ENCODE results near the gene TMEM203.

TMEM203 gene

GRCh38 chr9:137233143-137233980, 27.9 kb upstream of the TMEM203 start:
- no peak for TF ChIP-seq ZFX (IDR thresholded peaks at IDR 0.05; ENCODE audit: borderline replicate concordance)
- no peak for TF ChIP-seq CTCF (IDR thresholded peaks at IDR 0.05)
- no peak overlapping the region for H3K27ac ChIP-seq

DNA sequence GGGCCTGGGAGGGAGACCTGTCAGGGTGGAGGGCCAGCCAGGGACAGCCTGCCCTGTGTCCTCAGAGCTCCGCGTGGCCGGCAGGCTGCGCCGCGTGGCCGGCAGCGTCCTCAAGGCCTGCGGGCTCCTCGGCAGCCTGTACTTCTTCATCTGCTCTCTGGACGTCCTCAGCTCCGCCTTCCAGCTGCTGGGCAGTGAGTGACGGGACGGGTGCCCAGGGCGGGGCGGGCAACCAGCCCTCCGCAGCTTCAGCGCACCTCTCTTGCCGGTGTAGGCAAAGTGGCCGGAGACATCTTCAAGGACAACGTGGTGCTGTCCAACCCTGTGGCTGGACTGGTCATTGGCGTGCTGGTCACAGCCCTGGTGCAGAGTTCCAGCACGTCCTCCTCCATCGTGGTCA, 27.1 kb upstream of the TMEM203 start:
- TF ChIP-seq CTCF (IDR thresholded peaks at IDR 0.05) (no peak), ZFX (IDR thresholded peaks at IDR 0.05; ENCODE audit: borderline replicate concordance) (no peak)
- H3K27ac ChIP-seq = peak overlapping the region; percentile 48

DNA sequence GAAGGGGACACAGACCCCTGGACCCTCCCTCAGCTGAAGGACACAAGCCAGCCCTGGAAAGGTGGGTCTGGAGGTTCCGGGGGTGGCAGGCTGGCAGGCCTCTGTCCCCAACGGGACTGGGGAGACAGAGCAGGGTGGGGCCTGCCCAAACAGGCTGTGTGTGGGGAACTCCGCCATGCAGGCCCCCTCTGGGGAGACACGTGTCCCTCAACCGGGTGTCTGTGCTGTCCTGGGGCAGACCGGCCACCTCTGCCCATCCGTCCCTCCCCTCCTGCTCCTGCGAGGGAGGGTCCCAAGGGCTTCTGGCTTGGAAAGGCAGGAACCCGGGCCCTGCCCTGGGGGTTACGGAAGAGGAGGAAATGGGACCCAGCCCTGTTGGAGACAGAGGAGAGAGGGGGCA, 26.7 kb upstream of the TMEM203 start:
- peak overlapping the region; percentile 48 for H3K27ac ChIP-seq
- TF ChIP-seq CTCF (IDR thresholded peaks at IDR 0.05) (no peak), ZFX (IDR thresholded peaks at IDR 0.05; ENCODE audit: borderline replicate concordance) (no peak)

- TF ChIP-seq ZFX (IDR thresholded peaks at IDR 0.05; ENCODE audit: borderline replicate concordance) = no peak
- TF ChIP-seq CTCF (IDR thresholded peaks at IDR 0.05) = no peak
- no peak overlapping the region for H3K27ac ChIP-seq
Observed at GRCh38 chr9:137231372-137232039, 26.1 kb upstream of the TMEM203 start.

DNA sequence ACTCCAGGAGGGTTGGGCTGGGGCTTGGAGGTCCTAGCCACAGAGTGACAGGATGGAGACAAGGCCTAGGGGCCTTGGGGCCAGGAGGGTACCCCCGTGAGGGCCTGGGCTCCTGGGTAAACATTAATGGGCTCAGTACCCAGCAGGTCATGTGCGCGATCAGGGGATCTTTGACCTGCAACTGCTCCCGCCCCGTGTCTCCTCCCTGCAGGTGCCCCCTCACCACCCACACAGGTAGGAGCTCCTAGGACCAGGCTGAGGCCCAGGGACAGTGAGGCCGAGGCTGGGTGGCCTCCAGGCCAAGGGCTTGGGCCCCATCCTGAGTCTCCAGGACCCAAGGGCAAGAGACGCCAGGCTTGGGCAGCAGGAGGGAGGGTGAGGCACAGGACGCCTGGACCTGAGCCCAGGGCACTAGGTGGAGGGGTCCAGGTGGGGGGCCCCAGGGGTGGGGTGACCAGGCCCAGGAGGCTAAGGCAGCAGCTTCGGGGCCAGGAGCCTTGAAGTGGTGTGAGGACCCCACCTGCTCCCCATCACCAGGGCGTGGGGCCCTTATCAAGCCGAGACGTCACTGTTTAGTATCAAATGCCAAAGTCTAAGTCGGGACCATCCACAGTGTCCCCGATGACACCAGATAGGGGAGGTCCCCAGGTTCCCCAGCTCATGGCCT, 25.4 kb upstream of the TMEM203 start, which contains the start of gene SLC34A3:
Gene SLC34A3, plus strand, starts transcription at position 197 of the 667 bp plus-strand sequence. CDS start 802 bp downstream, outside the sequence.
- H3K27ac ChIP-seq = no peak within 1 kb of the TSS

More for the DNA sequence above, 25.4 kb upstream of the TMEM203 start, which contains the start of gene SLC34A3:
- TF ChIP-seq CTCF (IDR thresholded peaks at IDR 0.05) = no peak
- no peak for TF ChIP-seq ZFX (IDR thresholded peaks at IDR 0.05; ENCODE audit: borderline replicate concordance)

Data from 22Rv1 (cell line).